Thoracic aorta (tissue), 2 donors: ENCODE data around the gene PAX8. TPM values are rescaled to one million over a fixed set of nuclear protein-coding genes. Genes with fewer than 3 reads are reported as not detected.

Experiments used
- ATAC-seq: fragments of 150-250 bp; one replicate; pipeline ENCODE4 v1.8.0; 2017; ENCODE audit warnings: low read depth; ENCODE audit not compliant: insufficient number of reproducible peaks, low FRiP score
- DNase-seq: peaks from one replicate; pipeline ENCODE4 v3.0.0-alpha.2; 2020; ENCODE audit warnings: low spot score
- H3K27ac ChIP-seq, 2 donors: fragments of 200-600 bp; sonication (generic); 1 replicate in 1 of 2; 2 replicates in 1 of 2; pipeline ENCODE4 v1.5.1; 2016; ENCODE audit warnings: mild to moderate bottlenecking in 2 of 2, moderate library complexity in 2 of 2
- H3K27me3 ChIP-seq: fragments of 200-600 bp; sonication (generic); replicated peaks from 2 replicates; pipeline ENCODE4 v1.6.0; 2016; ENCODE audit warnings: mild to moderate bottlenecking; ENCODE audit not compliant: insufficient read depth
- H3K36me3 ChIP-seq: fragments of 200-600 bp; sonication (generic); one replicate; pipeline ENCODE4 v1.5.1; 2016
- H3K4me1 ChIP-seq, 2 donors: fragments of 200-600 bp; sonication (generic); 1 replicate in 1 of 2; 2 replicates in 1 of 2; pipeline versions ENCODE4 v1.5.1 to v1.6.0; 2016; ENCODE audit warnings: low read depth in 2 of 2, mild to moderate bottlenecking in 1 of 2; ENCODE audit not compliant: control insufficient read depth in 1 of 2
- H3K4me3 ChIP-seq: fragments of 200-600 bp; sonication (generic); 2 replicates; pipeline ENCODE4 v1.5.1; 2016; ENCODE audit warnings: mild to moderate bottlenecking
- H3K9me3 ChIP-seq: fragments of 200-600 bp; sonication (generic); 2 replicates; pipeline ENCODE4 v1.5.1; 2016
- CTCF ChIP-seq: fragments of 200-600 bp; sonication (generic); IDR thresholded peaks from one replicate; pipeline ENCODE4 v1.5.1; 2019; ENCODE audit warnings: antibody characterized with exemption
- total RNA-seq, 2 donors: library from RNA; depleted of rRNA; stranded (reverse); fragments of >200 nt; gene quantifications; one replicate each; pipeline versions ENCODE4 v1.1.0 to v1.2.3, GENCODE V29; 2016

Gene PAX8
- total RNA-seq, 2 donors from 2014 or later = 2.4 to 10.3 TPM

- Histone ChIP-seq H3K4me3 (peak overlapping the region; percentile 54), H3K27me3 (peaks cover 21% of the 10 kb centered on the region), H3K27ac (no peak overlapping the region), H3K36me3 (no peaks in the 10 kb centered on the region), H3K9me3 (no peaks in the 10 kb centered on the region), H3K4me1 (peaks cover 15 to 26% of the 10 kb centered on the region in 2 donors)
- TF ChIP-seq CTCF = no peak
- DNase-seq (no peak), ATAC-seq (no peak)
Measured at GRCh38 chr2:113277474-113278072, 1.1 kb downstream of the PAX8 start.

GRCh38 chr2:113276761-113277425 lies 1.8 kb downstream of the PAX8 start:
- Histone ChIP-seq H3K27ac (no peak overlapping the region), H3K9me3 (no peaks in the 10 kb centered on the region), H3K4me1 (peaks cover 15 to 24% of the 10 kb centered on the region in 2 donors), H3K4me3 (peak overlapping the region; percentile 54), H3K27me3 (peaks cover 21% of the 10 kb centered on the region), H3K36me3 (no peaks in the 10 kb centered on the region)
- ATAC-seq (no peak), DNase-seq (no peak)
- TF ChIP-seq CTCF = no peak

GRCh38 chr2:113276216-113276760 lies 2.4 kb downstream of the PAX8 start:
- Histone ChIP-seq H3K4me1 (peaks cover 15 to 22% of the 10 kb centered on the region in 2 donors), H3K27me3 (peaks cover 21% of the 10 kb centered on the region), H3K9me3 (no peaks in the 10 kb centered on the region), H3K36me3 (no peaks in the 10 kb centered on the region), H3K27ac (no peak overlapping the region), H3K4me3 (peak overlapping the region; percentile 12)
- ATAC-seq (no peak), DNase-seq (no peak)
- no peak for TF ChIP-seq CTCF

- TF ChIP-seq CTCF = no peak
- H3K9me3 ChIP-seq = no peaks in the 10 kb centered on the region
- no peak overlapping the region for H3K27ac ChIP-seq
- peak overlapping the region; percentile 12 for H3K4me3 ChIP-seq
- peaks cover 15 to 22% of the 10 kb centered on the region in 2 donors for H3K4me1 ChIP-seq
- no peak for DNase-seq
- no peak for ATAC-seq
- H3K27me3 ChIP-seq = peaks cover 21% of the 10 kb centered on the region
- H3K36me3 ChIP-seq = no peaks in the 10 kb centered on the region
Measured at GRCh38 chr2:113275556-113276215, 3.0 kb downstream of the PAX8 start.

- ATAC-seq (no peak), DNase-seq (no peak)
- H3K27me3 ChIP-seq = peaks cover 21% of the 10 kb centered on the region
- H3K27ac ChIP-seq = no peak overlapping the region
- no peak for TF ChIP-seq CTCF
- H3K4me1 ChIP-seq = peaks cover 15 to 22% of the 10 kb centered on the region in 2 donors
- no peaks in the 10 kb centered on the region for H3K36me3 ChIP-seq
- no peaks in the 10 kb centered on the region for H3K9me3 ChIP-seq
- no peak overlapping the region for H3K4me3 ChIP-seq
Measured at GRCh38 chr2:113274432-113274831, 4.3 kb downstream of the PAX8 start.
